Measurements from ENCODE around the gene COL6A1. TPM values are rescaled to one million over a fixed set of nuclear protein-coding genes. Genes with fewer than 3 reads are reported as not detected.

COL6A1 gene
- total and polyA plus RNA-seq, 4 donors, result 16.9 to 82.0 (median 35.7) TPM

DNA sequence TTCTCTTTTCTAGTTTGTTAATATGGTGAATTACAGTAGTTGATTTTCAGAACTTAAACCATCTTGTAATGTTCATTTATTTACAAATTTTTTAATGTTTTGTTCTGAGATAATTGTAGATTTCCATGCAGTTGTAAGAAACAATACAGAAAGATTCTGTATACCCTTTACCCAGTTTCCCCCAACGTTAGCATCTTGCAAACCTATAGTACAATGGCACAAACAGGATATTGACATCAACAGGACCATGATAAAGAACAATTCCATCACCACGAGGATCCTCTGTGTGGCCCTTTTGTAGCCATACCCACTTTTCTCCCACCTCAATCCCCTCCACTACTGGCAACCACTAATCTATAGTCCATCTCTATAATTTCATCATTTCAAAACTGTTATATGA is 33.3 kb downstream of the COL6A1 start (continued):
- TF ChIP-seq, protein P1, sequence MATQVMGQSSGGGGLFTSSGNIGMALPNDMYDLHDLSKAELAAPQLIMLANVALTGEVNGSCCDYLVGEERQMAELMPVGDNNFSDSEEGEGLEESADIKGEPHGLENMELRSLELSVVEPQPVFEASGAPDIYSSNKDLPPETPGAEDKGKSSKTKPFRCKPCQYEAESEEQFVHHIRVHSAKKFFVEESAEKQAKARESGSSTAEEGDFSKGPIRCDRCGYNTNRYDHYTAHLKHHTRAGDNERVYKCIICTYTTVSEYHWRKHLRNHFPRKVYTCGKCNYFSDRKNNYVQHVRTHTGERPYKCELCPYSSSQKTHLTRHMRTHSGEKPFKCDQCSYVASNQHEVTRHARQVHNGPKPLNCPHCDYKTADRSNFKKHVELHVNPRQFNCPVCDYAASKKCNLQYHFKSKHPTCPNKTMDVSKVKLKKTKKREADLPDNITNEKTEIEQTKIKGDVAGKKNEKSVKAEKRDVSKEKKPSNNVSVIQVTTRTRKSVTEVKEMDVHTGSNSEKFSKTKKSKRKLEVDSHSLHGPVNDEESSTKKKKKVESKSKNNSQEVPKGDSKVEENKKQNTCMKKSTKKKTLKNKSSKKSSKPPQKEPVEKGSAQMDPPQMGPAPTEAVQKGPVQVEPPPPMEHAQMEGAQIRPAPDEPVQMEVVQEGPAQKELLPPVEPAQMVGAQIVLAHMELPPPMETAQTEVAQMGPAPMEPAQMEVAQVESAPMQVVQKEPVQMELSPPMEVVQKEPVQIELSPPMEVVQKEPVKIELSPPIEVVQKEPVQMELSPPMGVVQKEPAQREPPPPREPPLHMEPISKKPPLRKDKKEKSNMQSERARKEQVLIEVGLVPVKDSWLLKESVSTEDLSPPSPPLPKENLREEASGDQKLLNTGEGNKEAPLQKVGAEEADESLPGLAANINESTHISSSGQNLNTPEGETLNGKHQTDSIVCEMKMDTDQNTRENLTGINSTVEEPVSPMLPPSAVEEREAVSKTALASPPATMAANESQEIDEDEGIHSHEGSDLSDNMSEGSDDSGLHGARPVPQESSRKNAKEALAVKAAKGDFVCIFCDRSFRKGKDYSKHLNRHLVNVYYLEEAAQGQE (IDR thresholded peaks at IDR 0.05), result no peak
- TF ChIP-seq TAF1 (conservative IDR thresholded peaks at IDR 0.05) (no peak), YY1 (IDR thresholded peaks at IDR 0.05) (no peak), JUND (IDR thresholded peaks at IDR 0.05) (no peak), ZBTB33 (IDR thresholded peaks at IDR 0.05) (no peak), HNF4A (conservative IDR thresholded peaks at IDR 0.05) (no peak)

- H3K4me1 ChIP-seq (ENCODE audit: control insufficient read depth in 4 of 4, insufficient read depth in 4 of 4, low read length in 3 of 4), result no peaks in the 10 kb centered on the region
- no peak overlapping the region for H3K4me3 ChIP-seq (ENCODE audit: low read depth in 1 of 3, low read length in 3 of 3)
- TF ChIP-seq FOXA1 (IDR thresholded peaks at IDR 0.05), result no peak
- no peak for TF ChIP-seq SP1 (IDR thresholded peaks at IDR 0.05)
- no peak for TF ChIP-seq RXRA (IDR thresholded peaks at IDR 0.05)
- TF ChIP-seq HNF4A (conservative IDR thresholded peaks at IDR 0.05), result no peak
- no peak for TF ChIP-seq NR2F2 (IDR thresholded peaks at IDR 0.05)
- no peak for TF ChIP-seq HNF4G (IDR thresholded peaks at IDR 0.05)
- no peak for TF ChIP-seq ZBTB33 (IDR thresholded peaks at IDR 0.05)
- no peak for TF ChIP-seq MAX (IDR thresholded peaks at IDR 0.05)
- TF ChIP-seq, protein P1 (IDR thresholded peaks at IDR 0.05), result no peak
- no peak for TF ChIP-seq FOXA2 (IDR thresholded peaks at IDR 0.05)
- TF ChIP-seq JUND (IDR thresholded peaks at IDR 0.05), result no peak
- TF ChIP-seq EGR1 (IDR thresholded peaks at IDR 0.05; ENCODE audit: low read depth in 2 of 2), result no peak
- TF ChIP-seq, protein P2, sequence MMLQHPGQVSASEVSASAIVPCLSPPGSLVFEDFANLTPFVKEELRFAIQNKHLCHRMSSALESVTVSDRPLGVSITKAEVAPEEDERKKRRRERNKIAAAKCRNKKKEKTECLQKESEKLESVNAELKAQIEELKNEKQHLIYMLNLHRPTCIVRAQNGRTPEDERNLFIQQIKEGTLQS (IDR thresholded peaks at IDR 0.05), result no peak
- TF ChIP-seq YY1 (IDR thresholded peaks at IDR 0.05), result no peak
- TF ChIP-seq CTCF (IDR thresholded peaks at IDR 0.05; ENCODE audit: low read depth, low read length, missing input control), result no peak
- TF ChIP-seq GABPA (IDR thresholded peaks at IDR 0.05 in 1 of 2, conservative IDR thresholded peaks at IDR 0.05 in 1 of 2), result no peak
- no peak for TF ChIP-seq TAF1 (conservative IDR thresholded peaks at IDR 0.05)
- H3K9ac ChIP-seq (ENCODE audit: low read depth in 1 of 2, low read length in 2 of 2), result no peak overlapping the region
- H3K27ac ChIP-seq (ENCODE audit: low read depth in 1 of 2, low read length in 2 of 2), result no peak overlapping the region
- H3K9me3 ChIP-seq (ENCODE audit: control insufficient read depth in 4 of 4, low read length in 3 of 4), result no peaks in the 10 kb centered on the region
- no peak for DNase-seq (ENCODE audit: low spot score)
- H3K36me3 ChIP-seq (ENCODE audit: control insufficient read depth in 4 of 4, insufficient read depth in 3 of 4, low read depth in 1 of 4, low read length in 3 of 4), result peaks cover 0 to 1% (median 0%) of the 10 kb centered on the region in 4 donors
- H3K27me3 ChIP-seq (ENCODE audit: control insufficient read depth in 4 of 4, insufficient read depth in 4 of 4, low read length in 3 of 4), result no peaks in the 10 kb centered on the region
Measured at GRCh38 chr21:46017148-46017547, 35.6 kb downstream of the COL6A1 start.
